Gastroesophageal sphincter (tissue), 3 donors: Measurements from ENCODE around the gene RPS21.

ENCODE experiments used
- CTCF ChIP-seq, 4 experiments: fragments of 200-600 bp in 2 of 4; fragments of 450-650 bp in 2 of 4; sonication (generic) in 1 of 4; IDR thresholded peaks; one replicate each; pipeline ENCODE4 v1.5.1; 2017 to 2019; ENCODE audit warnings: antibody characterized with exemption in 4 of 4, mild to moderate bottlenecking in 2 of 4, moderate library complexity in 2 of 4
- POLR2A ChIP-seq, 2 donors: fragments of 450-650 bp; IDR thresholded peaks; one replicate each; pipeline ENCODE4 v1.6.1; 2017; ENCODE audit warnings: antibody characterized with exemption in 2 of 2, mild to moderate bottlenecking in 2 of 2, moderate library complexity in 1 of 2
- POLR2AphosphoS5 ChIP-seq: sonication (generic); formaldehyde crosslinking; IDR thresholded peaks from one replicate; pipeline ENCODE4 v1.6.1; 2017; ENCODE audit warnings: antibody characterized with exemption

GRCh38 chr20:62360854-62361798 is 25.8 kb upstream of the RPS21 start:
- TF ChIP-seq POLR2AphosphoS5: no peak
- TF ChIP-seq POLR2A (IDR thresholded peaks at IDR 0.05): no peak
- no peak for TF ChIP-seq CTCF (IDR thresholded peaks at IDR 0.05)
